Activated naive CD4-positive, alpha-beta T cell treated with anti-CD3 and anti-CD28 coated beads, Interleukin-2, amount 50 U/mL, for 16 hours (primary cell): ENCODE measurements around the gene DPM2.
A peak's percentile ranks its signal among the peaks of the same experiment; 100 is the strongest.

Experiments used
- DNase-seq: peaks from one replicate; pipeline ENCODE4 v3.0.0-alpha.2; 2020

DPM2 gene

GRCh38 chr9:127916720-127917581, 20.7 kb downstream of the DPM2 start, which contains the start of gene ST6GALNAC4:
Gene ST6GALNAC4, minus strand, starts transcription at chr9:127917041. Its CDS starts 622 bp downstream, at chr9:127916419.
- DNase-seq = peak; percentile 93

- DNase-seq = no peak
Measured at GRCh38 chr9:127915801-127916719, 21.6 kb downstream of the DPM2 start.

GRCh38 chr9:127915325-127915752, 22.3 kb downstream of the DPM2 start:
- no peak for DNase-seq

- no peak for DNase-seq
Measured at GRCh38 chr9:127913682-127914081, 24.0 kb downstream of the DPM2 start.

DNA sequence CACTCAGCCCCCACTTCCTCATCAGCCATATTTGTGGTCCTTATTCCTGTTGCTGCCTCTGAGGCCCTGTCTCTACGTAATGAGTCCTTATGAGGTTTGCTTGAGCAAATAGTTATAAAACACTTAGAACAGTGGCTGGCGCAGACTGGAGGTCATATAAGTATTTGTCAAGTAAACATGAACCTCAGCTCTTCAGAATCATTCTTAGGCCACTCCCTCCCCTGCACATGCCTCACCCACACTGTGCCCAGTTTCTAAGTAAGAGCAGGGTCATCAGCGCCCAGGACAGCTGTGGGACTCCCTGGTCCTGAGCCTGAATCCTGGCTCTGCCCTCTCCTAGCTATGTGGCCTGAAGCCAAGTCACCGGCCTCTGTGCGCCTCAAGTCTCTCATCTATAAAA, 24.8 kb downstream of the DPM2 start:
- DNase-seq = no peak

GRCh38 chr9:127912296-127912695, 25.4 kb downstream of the DPM2 start:
- DNase-seq = no peak

GRCh38 chr9:127910613-127911205, 26.9 kb downstream of the DPM2 start:
- no peak for DNase-seq

DNA sequence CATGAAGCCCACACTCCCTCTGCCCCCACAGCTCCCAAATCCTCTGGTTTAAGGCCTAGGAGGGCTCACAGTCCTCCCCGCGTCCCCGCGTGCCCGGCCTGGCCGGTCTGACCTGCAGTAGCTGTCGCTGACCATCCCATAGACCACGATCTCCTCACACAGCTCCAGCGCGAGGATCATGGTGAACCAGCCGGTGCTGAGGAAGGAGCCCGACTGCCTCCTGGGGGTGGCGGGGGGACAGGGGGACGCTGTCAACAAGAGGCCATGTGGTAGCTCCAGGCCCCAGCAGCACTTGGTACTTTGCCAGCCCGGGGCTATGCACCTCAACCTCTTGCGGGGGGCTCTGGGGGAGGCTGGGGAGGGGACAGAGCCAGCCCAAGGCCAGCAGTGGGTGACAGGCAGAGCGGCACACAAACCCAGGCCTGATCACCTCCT, 27.8 kb downstream of the DPM2 start:
- DNase-seq = no peak

GRCh38 chr9:127908660-127908926, 29.1 kb downstream of the DPM2 start:
- no peak for DNase-seq

DNA sequence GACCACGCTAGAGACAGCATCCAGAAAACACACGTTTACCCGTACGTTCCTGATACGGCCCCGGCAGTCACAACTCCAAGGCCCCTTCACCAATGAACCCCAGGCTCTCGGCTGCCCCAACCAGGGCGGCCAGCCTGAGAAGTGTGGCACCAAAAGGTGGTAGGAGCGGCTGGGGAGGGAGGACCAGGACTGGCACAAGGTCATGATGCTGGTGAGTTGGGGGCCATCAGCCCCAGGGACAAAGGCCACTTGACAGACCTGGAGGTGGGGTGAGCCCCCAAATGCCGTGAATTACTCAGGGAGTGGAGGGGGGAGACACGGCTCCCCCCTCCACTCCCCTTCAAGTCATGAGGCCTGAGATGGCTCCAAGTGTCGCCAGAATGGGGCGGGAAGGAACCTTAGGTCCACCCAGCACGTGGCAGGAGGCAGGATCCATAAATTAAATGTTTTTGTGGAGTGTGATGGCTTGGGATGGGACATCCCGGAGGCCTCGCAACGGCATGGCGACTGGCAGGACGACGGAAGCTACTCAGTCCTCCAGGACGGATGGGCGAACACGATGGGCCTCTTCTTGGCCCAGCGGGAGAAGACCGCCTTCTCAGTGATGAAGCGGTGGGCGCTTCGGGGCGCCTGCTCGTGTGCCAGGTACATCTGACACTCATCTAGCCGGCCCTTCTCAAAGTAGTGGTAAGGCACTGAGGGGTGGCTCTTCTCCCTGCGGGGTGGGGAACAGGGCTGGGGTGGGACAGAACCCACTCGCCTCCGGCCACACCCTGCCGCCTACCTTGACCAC, 29.6 kb downstream of the DPM2 start:
- DNase-seq = no peak

DNA sequence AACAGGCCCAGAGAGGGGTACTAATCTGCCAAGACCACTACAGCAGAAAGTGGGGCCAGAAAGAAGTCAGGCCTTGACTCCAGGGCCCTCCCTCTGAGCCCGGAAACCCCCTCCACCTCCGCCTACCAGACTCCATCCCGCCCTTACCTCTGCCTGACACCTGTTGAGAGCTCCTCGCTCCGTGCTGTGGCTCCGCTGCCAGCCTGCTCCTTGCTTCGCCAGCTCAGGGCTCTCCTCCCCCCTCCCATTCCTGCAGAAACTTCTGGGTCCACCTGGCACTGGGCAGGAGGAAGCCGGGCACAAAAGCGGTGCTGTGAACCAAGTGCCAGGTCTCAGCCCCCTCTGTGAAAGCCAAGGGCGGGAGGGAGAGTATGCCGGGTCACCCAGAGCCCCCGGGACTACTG, 31.9 kb downstream of the DPM2 start:
- peak; percentile 69 for DNase-seq

DNA sequence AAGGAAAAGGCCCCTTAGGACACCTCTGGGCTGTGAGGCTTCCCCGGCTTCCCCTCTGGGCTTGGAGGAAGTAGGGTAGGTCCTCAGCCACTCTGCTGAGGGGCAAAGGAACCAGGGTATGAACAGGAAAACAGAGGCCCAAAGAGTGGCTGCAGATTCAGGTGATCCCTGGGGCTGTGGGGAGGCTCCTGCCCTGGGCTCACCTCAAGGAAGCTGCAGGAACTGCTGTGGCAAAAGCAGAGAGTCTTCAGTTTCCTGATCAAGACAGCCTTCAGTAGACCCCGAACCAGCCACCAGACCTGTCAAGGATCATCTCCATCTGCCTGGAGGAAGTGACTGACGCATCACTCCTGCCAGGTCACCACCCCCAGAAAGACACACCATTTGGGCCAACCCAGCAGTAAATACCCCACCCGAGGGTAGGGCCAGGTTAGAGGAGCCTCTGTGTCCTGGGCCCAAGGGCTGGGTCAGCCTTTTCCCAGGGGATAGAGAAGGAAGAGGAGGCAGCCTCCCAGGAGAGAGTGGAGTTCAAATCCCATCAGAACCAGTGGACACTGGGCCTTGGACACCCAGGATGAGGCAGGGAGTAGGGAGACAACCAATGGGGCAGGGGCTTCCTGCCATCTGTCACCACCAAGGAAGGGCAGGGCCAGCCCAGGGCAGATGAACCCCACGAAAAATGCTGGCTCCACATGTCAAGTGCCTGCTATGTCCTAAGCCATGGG, 32.5 kb downstream of the DPM2 start:
- DNase-seq = peak; percentile 49

GRCh38 chr9:127904561-127905003, 33.1 kb downstream of the DPM2 start:
- no peak for DNase-seq

GRCh38 chr9:127903557-127904475, 33.8 kb downstream of the DPM2 start:
- DNase-seq = peak; percentile 67

- DNase-seq = peak; percentile 80
Measured at GRCh38 chr9:127899128-127899943, 38.3 kb downstream of the DPM2 start, which contains the start of gene ST6GALNAC6. Gene ST6GALNAC6, minus strand, starts transcription at chr9:127899603. Its CDS starts 1,622 bp downstream, at chr9:127897981.

- peak; percentile 24 for DNase-seq
Measured at GRCh38 chr9:127898433-127899127, 39.1 kb downstream of the DPM2 start.

DNA sequence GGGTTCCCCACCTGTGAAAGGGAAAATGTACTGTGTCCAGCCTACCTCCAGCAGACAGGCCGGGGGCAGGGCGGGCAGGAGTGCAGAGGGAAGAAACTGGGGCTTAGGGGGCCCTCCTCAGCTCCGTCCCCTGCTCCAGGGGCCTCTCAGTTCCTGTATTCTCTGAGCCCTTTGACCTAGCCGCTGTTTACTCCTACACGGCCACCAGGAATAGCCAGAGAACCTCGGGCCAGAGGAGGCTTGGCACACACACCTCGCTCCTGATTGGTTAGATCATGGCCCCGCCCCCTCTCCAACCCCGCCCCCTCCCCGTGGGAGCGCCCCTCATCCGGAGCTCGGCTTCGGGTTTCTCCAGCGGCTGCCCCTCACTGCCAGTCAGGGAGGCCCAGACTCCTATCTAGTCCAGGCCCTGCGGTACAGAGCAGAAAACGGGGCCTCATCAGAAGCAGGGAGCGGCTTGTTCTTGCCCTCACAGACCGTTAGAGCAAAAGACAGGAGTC, 40.4 kb downstream of the DPM2 start:
- peak; percentile 29 for DNase-seq

- no peak for DNase-seq
Measured at GRCh38 chr9:127896395-127897192, 41.1 kb downstream of the DPM2 start.
